ENCODE data around the gene GRN. TPM values are rescaled to one million over a fixed set of nuclear protein-coding genes. Genes with fewer than 3 reads are reported as not detected.

The GRN gene
- polyA plus RNA-seq, 6 donors from 2014 or later, result 102 to 198 (median 110) TPM

DNA sequence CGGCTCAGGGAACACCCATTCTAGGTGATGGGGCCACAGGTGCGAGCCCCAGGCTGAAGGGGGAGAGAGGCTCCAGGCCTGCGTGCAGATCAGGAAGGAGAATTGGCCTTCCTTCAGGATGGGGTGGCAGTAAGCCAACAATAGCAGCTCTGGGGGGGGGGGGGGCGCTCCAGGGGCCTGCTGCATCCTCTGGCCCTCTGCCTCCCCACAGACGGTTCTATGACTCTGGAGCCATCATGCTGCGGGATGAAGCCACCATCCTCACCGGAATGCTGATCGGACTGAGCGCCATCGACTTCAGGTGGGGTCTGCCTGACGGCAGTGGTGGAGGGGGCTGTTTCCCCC lies 30.6 kb upstream of the GRN start:
- peaks cover 22 to 30% (median 26%) of the 10 kb centered on the region in 3 donors for H3K4me1 Mint-ChIP-seq
- H3K9me3 Mint-ChIP-seq, result peaks cover 0 to 2% (median 0%) of the 10 kb centered on the region in 7 donors
- H3K27ac Mint-ChIP-seq, result no peak overlapping the region
- H3K27me3 Mint-ChIP-seq, result peaks cover 32 to 73% (median 65%) of the 10 kb centered on the region in 3 donors
- DNase-seq (no peak), ATAC-seq (ENCODE audit: low read depth in 2 of 2) (no peak)
- peaks cover 3 to 7% of the 10 kb centered on the region in 2 donors for H3K36me3 Mint-ChIP-seq
- H3K4me3 Mint-ChIP-seq, result peak overlapping the region in 6 of 8 donors; percentile 54 to 72 (median 66)

- peaks cover 17 to 26% (median 20%) of the 10 kb centered on the region in 3 donors for H3K4me1 Mint-ChIP-seq
- H3K36me3 Mint-ChIP-seq, result peaks cover 5 to 9% of the 10 kb centered on the region in 2 donors
- peak; percentile 71 to 73 for ATAC-seq (ENCODE audit: low read depth in 2 of 2)
- peaks cover 27 to 67% (median 59%) of the 10 kb centered on the region in 3 donors for H3K27me3 Mint-ChIP-seq
- peak overlapping the region; percentile 36 to 92 (median 78) for H3K4me3 Mint-ChIP-seq
- DNase-seq, result peak; percentile 27
- no peak overlapping the region for H3K27ac Mint-ChIP-seq
- peaks cover 0 to 2% (median 0%) of the 10 kb centered on the region in 7 donors for H3K9me3 Mint-ChIP-seq
Observed at GRCh38 chr17:44314869-44315661, 30.0 kb upstream of the GRN start.

GRCh38 chr17:44315760-44316731 lies 29.1 kb upstream of the GRN start:
- Mint-ChIP-seq H3K27me3 (peaks cover 26 to 63% (median 57%) of the 10 kb centered on the region in 3 donors), H3K4me1 (peaks cover 14 to 24% (median 19%) of the 10 kb centered on the region in 3 donors), H3K4me3 (peak overlapping the region; percentile 36 to 92 (median 78)), H3K36me3 (peaks cover 5 to 9% of the 10 kb centered on the region in 2 donors), H3K9me3 (peaks cover 0 to 2% (median 0%) of the 10 kb centered on the region in 7 donors), H3K27ac (peak overlapping the region in 2 of 6 donors; percentile 59 to 79)
- no peak for DNase-seq
- ATAC-seq (ENCODE audit: low read depth in 2 of 2), result no peak

GRCh38 chr17:44317545-44317944 lies 27.6 kb upstream of the GRN start:
- DNase-seq (no peak), ATAC-seq (ENCODE audit: low read depth in 2 of 2) (no peak)
- Mint-ChIP-seq H3K9me3 (peaks cover 0 to 2% (median 0%) of the 10 kb centered on the region in 7 donors), H3K27me3 (peaks cover 26 to 56% (median 49%) of the 10 kb centered on the region in 3 donors), H3K27ac (peak overlapping the region in 1 of 6 donors; percentile 62), H3K4me1 (peaks cover 16 to 32% (median 28%) of the 10 kb centered on the region in 3 donors), H3K36me3 (peaks cover 5 to 9% of the 10 kb centered on the region in 2 donors), H3K4me3 (peak overlapping the region in 4 of 8 donors; percentile 4 to 67 (median 52))

DNA sequence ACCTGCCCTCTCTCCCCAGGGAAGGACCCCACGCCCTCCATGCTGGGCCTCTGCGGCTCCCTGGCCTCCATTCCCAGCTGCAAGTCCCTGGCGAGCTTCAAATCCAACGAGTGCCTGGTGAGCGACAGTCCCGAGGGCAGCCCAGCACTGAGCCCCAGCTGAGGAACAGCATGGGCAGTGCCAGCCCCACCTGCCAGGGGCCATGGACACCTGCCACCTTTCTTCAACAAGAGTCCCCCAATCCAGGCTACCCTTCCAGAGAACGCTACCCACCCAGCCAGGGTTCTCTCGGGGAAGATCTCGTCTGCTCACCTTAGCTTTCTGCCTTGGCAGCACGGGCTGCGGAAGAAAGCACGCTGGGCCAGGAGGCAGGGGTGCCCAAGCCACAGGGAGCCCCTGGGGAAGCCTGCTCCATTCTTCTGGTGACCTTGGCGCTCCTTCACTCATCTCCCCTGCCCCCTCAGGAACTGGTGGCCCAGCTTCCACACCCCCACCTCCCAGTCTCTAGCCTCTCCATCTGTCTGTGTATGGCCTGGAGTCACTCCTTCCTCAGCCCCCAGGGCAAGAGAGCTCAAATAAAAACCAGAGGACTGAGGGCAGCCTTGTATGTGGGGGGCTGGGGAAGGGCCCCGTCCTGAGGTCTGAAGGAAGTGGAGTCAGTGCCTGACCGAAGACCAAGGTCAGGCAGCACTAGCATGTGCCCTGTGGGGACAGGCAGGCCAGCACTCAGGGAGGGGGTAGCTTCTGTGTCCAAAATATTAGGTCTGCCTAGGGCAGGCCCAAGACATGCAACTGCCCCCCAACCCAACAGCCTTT lies 26.8 kb upstream of the GRN start:
- peaks cover 26 to 48% (median 42%) of the 10 kb centered on the region in 3 donors for H3K27me3 Mint-ChIP-seq
- peak overlapping the region in 1 of 6 donors; percentile 72 for H3K27ac Mint-ChIP-seq
- peaks cover 0 to 2% (median 0%) of the 10 kb centered on the region in 7 donors for H3K9me3 Mint-ChIP-seq
- H3K36me3 Mint-ChIP-seq, result peaks cover 5 to 9% of the 10 kb centered on the region in 2 donors
- ATAC-seq (ENCODE audit: low read depth in 2 of 2) (no peak), DNase-seq (no peak)
- H3K4me3 Mint-ChIP-seq, result peak overlapping the region in 3 of 8 donors; percentile 44 to 65 (median 60)
- H3K4me1 Mint-ChIP-seq, result peaks cover 16 to 37% (median 34%) of the 10 kb centered on the region in 3 donors

GRCh38 chr17:44320066-44320465 lies 25.0 kb upstream of the GRN start:
- DNase-seq, result no peak
- Mint-ChIP-seq H3K4me1 (peaks cover 20 to 49% (median 39%) of the 10 kb centered on the region in 3 donors), H3K4me3 (no peak overlapping the region), H3K9me3 (peaks cover 0 to 2% (median 0%) of the 10 kb centered on the region in 7 donors), H3K27ac (no peak overlapping the region), H3K27me3 (peaks cover 18 to 34% (median 33%) of the 10 kb centered on the region in 3 donors), H3K36me3 (peaks cover 5 to 9% of the 10 kb centered on the region in 2 donors)
- no peak for ATAC-seq (ENCODE audit: low read depth in 2 of 2)

- peak overlapping the region in 4 of 8 donors; percentile 47 to 75 (median 55) for H3K4me3 Mint-ChIP-seq
- no peak for ATAC-seq (ENCODE audit: low read depth in 2 of 2)
- peak overlapping the region in 1 of 6 donors; percentile 16 for H3K27ac Mint-ChIP-seq
- H3K9me3 Mint-ChIP-seq, result peaks cover 0 to 2% (median 0%) of the 10 kb centered on the region in 7 donors
- peaks cover 8 to 22% (median 19%) of the 10 kb centered on the region in 3 donors for H3K27me3 Mint-ChIP-seq
- DNase-seq, result no peak
- H3K4me1 Mint-ChIP-seq, result peaks cover 11 to 45% (median 40%) of the 10 kb centered on the region in 3 donors
- H3K36me3 Mint-ChIP-seq, result peaks cover 5 to 9% of the 10 kb centered on the region in 2 donors
Observed at GRCh38 chr17:44321246-44322120, 23.6 kb upstream of the GRN start.

- peaks cover 11 to 39% (median 36%) of the 10 kb centered on the region in 3 donors for H3K4me1 Mint-ChIP-seq
- peak overlapping the region in 1 of 6 donors; percentile 68 for H3K27ac Mint-ChIP-seq
- H3K4me3 Mint-ChIP-seq, result peak overlapping the region in 7 of 8 donors; percentile 16 to 91 (median 53)
- H3K27me3 Mint-ChIP-seq, result peaks cover 3 to 13% (median 13%) of the 10 kb centered on the region in 3 donors
- peaks cover 5 to 8% of the 10 kb centered on the region in 2 donors for H3K36me3 Mint-ChIP-seq
- DNase-seq (no peak), ATAC-seq (ENCODE audit: low read depth in 2 of 2) (no peak)
- peaks cover 0 to 1% (median 0%) of the 10 kb centered on the region in 7 donors for H3K9me3 Mint-ChIP-seq
Observed at GRCh38 chr17:44322236-44322895, 22.7 kb upstream of the GRN start.

- peak overlapping the region in 4 of 6 donors; percentile 15 to 98 (median 64) for H3K27ac Mint-ChIP-seq
- no peaks in the 10 kb centered on the region for H3K9me3 Mint-ChIP-seq
Observed at GRCh38 chr17:44323359-44324091, 21.6 kb upstream of the GRN start.

DNA sequence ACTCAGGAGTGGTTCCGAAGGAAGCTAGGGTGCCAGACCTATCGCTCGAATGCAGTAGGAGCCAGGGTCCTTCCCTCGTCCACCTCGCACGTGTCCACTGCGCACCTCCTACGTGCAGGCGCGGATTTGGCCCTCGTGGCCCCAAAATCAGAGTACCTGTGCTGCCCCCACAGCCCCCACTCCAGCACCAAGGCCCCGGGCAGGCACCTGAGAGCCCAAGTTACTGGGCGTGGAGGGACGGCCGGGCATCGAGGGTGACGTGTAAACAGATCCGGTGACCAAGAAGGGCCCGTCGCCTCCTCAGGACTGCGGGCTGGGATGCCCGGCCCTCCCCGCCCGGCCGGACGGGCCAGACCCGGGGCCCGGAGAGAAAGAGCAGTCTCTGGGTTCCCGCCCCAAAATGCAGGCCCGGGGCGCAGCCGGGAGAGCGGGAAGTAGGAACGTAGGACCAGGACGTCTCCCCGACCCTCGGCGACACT lies 21.0 kb upstream of the GRN start:
- no peaks in the 10 kb centered on the region for H3K27me3 Mint-ChIP-seq
- no peak for ATAC-seq (ENCODE audit: low read depth in 2 of 2)
- H3K4me1 Mint-ChIP-seq, result peaks cover 7 to 44% (median 38%) of the 10 kb centered on the region in 3 donors
- H3K9me3 Mint-ChIP-seq, result no peaks in the 10 kb centered on the region
- H3K27ac Mint-ChIP-seq, result peak overlapping the region in 3 of 6 donors; percentile 57 to 98 (median 74)
- peak overlapping the region; percentile 70 to 97 (median 86) for H3K4me3 Mint-ChIP-seq
- no peak for DNase-seq
- peaks cover 5% of the 10 kb centered on the region in 2 donors for H3K36me3 Mint-ChIP-seq

More at GRCh38 chr17:44323359-44324091, 21.6 kb upstream of the GRN start:
- DNase-seq (no peak), ATAC-seq (ENCODE audit: low read depth in 2 of 2) (no peak)
- peaks cover 5% of the 10 kb centered on the region in 2 donors for H3K36me3 Mint-ChIP-seq
- peaks cover 7 to 44% (median 38%) of the 10 kb centered on the region in 3 donors for H3K4me1 Mint-ChIP-seq
- peaks cover 0 to 2% (median 1%) of the 10 kb centered on the region in 3 donors for H3K27me3 Mint-ChIP-seq
- peak overlapping the region; percentile 70 to 97 (median 86) for H3K4me3 Mint-ChIP-seq
